Fibroblast of mammary gland (primary cell): Measurements from ENCODE around the gene GLS.

ENCODE experiments used
- DNase-seq: peaks from one replicate; pipeline ENCODE4 v3.0.0-alpha.2; 2010; ENCODE audit warnings: low read depth
- H3K4me3 ChIP-seq: 2 replicates; pipeline ENCODE4 v1.5.1; 2011; ENCODE audit warnings: low read depth, mild to moderate bottlenecking, low read length, moderate library complexity; ENCODE audit not compliant: control insufficient read depth
- CTCF ChIP-seq: conservative IDR thresholded peaks from 2 replicates; pipeline ENCODE4 v1.5.1; 2011; ENCODE audit warnings: low read depth, low read length, inconsistent platforms; ENCODE audit not compliant: control insufficient read depth, insufficient read depth

The GLS gene

DNA sequence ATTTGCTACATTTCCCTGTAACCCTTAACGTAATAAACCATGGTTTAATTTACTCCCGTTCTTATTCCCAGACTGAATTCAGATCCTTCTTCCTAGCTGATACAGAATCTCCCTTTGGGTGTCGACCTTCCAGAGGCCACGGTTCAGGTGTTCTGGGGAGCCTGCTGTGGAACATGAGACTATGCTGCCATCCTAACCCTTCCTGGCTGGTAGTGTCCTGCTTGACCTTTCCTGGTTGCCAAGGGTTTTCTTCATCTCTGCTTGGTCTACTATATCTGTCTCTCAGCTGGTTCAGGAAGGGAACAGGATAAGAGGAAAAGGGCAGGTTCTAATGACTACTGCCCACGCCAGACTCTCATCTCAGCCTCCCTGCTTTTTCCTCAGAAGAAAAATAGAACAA lies 96.9 kb downstream of the GLS start:
- TF ChIP-seq CTCF: no peak
- H3K4me3 ChIP-seq: no peak overlapping the region
- DNase-seq: no peak

DNA sequence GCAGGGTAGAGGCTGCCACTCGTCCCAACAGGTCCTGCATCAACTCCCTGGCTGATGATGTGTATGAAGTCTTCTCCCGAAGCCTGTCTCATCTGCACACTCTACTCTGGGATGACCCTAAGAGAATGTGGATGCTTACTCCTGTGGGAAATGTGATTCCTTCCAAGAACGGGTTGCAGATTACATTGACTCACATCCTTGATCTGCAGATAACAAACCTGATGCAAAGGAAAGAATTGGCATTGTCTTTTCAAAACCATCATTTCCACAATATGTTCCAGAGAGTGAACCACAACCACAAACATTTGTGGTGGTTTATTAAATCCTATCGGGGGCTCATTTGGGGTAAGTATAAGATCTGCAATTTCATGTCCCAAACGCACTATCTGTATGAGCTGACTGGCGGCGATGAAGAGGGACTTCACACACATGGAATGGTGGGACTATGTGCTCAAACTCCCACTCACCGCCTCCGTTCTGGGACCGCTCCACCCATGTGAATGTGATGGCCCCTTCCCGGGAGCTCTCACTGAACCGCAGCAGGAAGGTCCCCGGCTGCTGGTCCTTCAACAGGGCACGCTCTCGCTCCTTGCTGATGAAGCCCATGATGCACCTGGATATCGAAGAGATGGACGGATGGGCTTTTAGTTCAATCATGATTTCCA lies 97.9 kb downstream of the GLS start:
- peak; percentile 48 for DNase-seq
- H3K4me3 ChIP-seq: no peak overlapping the region
- TF ChIP-seq CTCF: no peak

- TF ChIP-seq CTCF: no peak
- DNase-seq: no peak
- H3K4me3 ChIP-seq: no peak overlapping the region
These were observed 99.4 kb downstream of the GLS start for GRCh38 chr2:190979906-190980629.

GRCh38 chr2:190980630-190981209 lies 100.1 kb downstream of the GLS start:
- TF ChIP-seq CTCF: no peak
- no peak overlapping the region for H3K4me3 ChIP-seq
- DNase-seq: no peak

- no peak overlapping the region for H3K4me3 ChIP-seq
- no peak for DNase-seq
- TF ChIP-seq CTCF: no peak
These were observed 100.7 kb downstream of the GLS start for GRCh38 chr2:190981333-190981732.

DNA sequence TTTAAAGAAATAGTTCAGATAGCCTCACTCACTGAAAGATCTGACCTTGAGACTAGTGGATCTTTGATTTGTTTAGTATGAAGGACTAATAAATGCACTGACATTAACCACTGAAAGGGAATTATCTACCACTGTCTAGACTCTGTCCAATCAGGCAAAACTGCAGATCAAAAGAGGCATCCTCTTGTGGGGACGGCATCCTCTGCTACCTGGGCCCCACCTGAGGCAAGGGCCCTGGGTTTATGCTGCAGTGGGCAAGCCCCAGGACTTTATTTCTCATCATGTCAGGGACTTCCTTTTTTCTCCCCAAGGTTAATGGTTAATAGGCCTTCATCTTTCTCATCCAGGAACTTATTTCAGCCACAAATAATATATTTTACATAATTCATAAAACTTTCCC lies 101.1 kb downstream of the GLS start:
- TF ChIP-seq CTCF: no peak
- DNase-seq: no peak
- H3K4me3 ChIP-seq: no peak overlapping the region
